Measurements from ENCODE around the gene CACNA1G.

CACNA1G gene

GRCh38 chr17:50638966-50639713 is 78.6 kb downstream of the CACNA1G start:
- H3K36me3 ChIP-seq (replicated peaks) = no peaks in the 10 kb centered on the region
- in situ Hi-C loops (cut with HindIII; ENCODE audit: low pct_ligation_motif_present, low sequenced_read_pairs) = no loop called here
- H3K27ac ChIP-seq = no peak overlapping the region
- TF ChIP-seq CTCF (IDR thresholded peaks at IDR 0.05; ENCODE audit: low read depth, low read length, missing control alignments) = no peak
- H3K4me3 ChIP-seq (ENCODE audit: low read depth, low read length) = no peak overlapping the region
- DNase-seq = peak; percentile 86
- peaks cover 17% of the 10 kb centered on the region for H3K27me3 ChIP-seq (replicated peaks)

- no peak overlapping the region for H3K27ac ChIP-seq
- no peak for TF ChIP-seq CTCF (IDR thresholded peaks at IDR 0.05; ENCODE audit: low read depth, low read length, missing control alignments)
- DNase-seq = no peak
These were observed 80.3 kb downstream of the CACNA1G start for GRCh38 chr17:50640686-50641351.

GRCh38 chr17:50641357-50641756 is 80.8 kb downstream of the CACNA1G start:
- TF ChIP-seq CTCF (IDR thresholded peaks at IDR 0.05; ENCODE audit: low read depth, low read length, missing control alignments) = no peak
- Histone ChIP-seq H3K36me3 (replicated peaks) (no peaks in the 10 kb centered on the region), H3K27ac (no peak overlapping the region), H3K27me3 (replicated peaks) (peaks cover 2% of the 10 kb centered on the region), H3K4me3 (ENCODE audit: low read depth, low read length) (no peak overlapping the region)
- no peak for DNase-seq
- in situ Hi-C loops (cut with HindIII; ENCODE audit: low pct_ligation_motif_present, low sequenced_read_pairs) = no loop called here

More at GRCh38 chr17:50640686-50641351, 80.3 kb downstream of the CACNA1G start:
- no peak overlapping the region for H3K4me3 ChIP-seq (ENCODE audit: low read depth, low read length)
- no peaks in the 10 kb centered on the region for H3K36me3 ChIP-seq (replicated peaks)
- peaks cover 2% of the 10 kb centered on the region for H3K27me3 ChIP-seq (replicated peaks)
- in situ Hi-C loops (cut with HindIII; ENCODE audit: low pct_ligation_motif_present, low sequenced_read_pairs) = no loop called here

GRCh38 chr17:50642071-50642721 is 81.7 kb downstream of the CACNA1G start:
- no peaks in the 10 kb centered on the region for H3K36me3 ChIP-seq (replicated peaks)
- no peaks in the 10 kb centered on the region for H3K27me3 ChIP-seq (replicated peaks)
- TF ChIP-seq CTCF (IDR thresholded peaks at IDR 0.05; ENCODE audit: low read depth, low read length, missing control alignments) = no peak
- no peak overlapping the region for H3K4me3 ChIP-seq (ENCODE audit: low read depth, low read length)
- no peak overlapping the region for H3K27ac ChIP-seq
- no peak for DNase-seq
- in situ Hi-C loops (cut with HindIII; ENCODE audit: low pct_ligation_motif_present, low sequenced_read_pairs) = no loop called here

- TF ChIP-seq CTCF (IDR thresholded peaks at IDR 0.05; ENCODE audit: low read depth, low read length, missing control alignments) = no peak
- no peaks in the 10 kb centered on the region for H3K27me3 ChIP-seq (replicated peaks)
- no peak overlapping the region for H3K4me3 ChIP-seq (ENCODE audit: low read depth, low read length)
- no peak for DNase-seq
- no peaks in the 10 kb centered on the region for H3K36me3 ChIP-seq (replicated peaks)
- no peak overlapping the region for H3K27ac ChIP-seq
- in situ Hi-C loops (cut with HindIII; ENCODE audit: low pct_ligation_motif_present, low sequenced_read_pairs) = no loop called here
These were observed 82.5 kb downstream of the CACNA1G start for GRCh38 chr17:50642722-50643656.

All from brain microvascular endothelial cell (primary cell).